ENCODE results near the gene KRT6C. TPM values are rescaled to one million over a fixed set of nuclear protein-coding genes. Genes with fewer than 3 reads are reported as not detected.

KRT6C gene
- total RNA-seq, 2 experiments from 2014 or later = not detected

DNA sequence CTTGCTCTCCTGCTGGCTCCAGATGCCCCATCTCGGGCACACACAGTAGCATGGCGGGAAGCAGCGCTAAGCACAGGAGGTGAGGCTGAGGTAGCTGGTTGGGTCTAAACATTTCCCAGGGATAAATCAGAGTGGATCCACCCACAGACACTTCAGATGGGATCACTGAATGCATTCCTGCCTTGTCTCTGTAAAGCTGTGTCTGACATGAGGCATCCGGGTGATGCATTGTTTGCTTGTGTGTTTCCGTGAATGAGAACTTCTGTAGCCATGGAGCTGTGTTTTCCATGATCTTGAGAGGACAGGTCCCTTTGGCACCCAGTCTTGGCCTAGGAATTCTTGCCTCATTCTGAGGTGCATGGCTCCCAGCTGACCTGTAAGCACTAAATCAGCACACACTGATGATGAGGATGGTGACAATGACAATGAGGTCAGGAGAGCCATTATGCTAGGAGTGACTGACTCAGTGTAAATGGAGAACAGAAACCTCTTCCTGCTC lies 32.7 kb downstream of the KRT6C start:
- ATAC-seq (no peak), DNase-seq (no peak)
- Mint-ChIP-seq H3K4me3 (no peak overlapping the region), H3K27me3 (peaks cover 54% of the 10 kb centered on the region), H3K36me3 (no peaks in the 10 kb centered on the region), H3K27ac (no peak overlapping the region), H3K9me3 (ENCODE audit: low read depth) (no peaks in the 10 kb centered on the region), H3K4me1 (no peaks in the 10 kb centered on the region)
- CTCF ChIA-PET = no interaction called here

DNA sequence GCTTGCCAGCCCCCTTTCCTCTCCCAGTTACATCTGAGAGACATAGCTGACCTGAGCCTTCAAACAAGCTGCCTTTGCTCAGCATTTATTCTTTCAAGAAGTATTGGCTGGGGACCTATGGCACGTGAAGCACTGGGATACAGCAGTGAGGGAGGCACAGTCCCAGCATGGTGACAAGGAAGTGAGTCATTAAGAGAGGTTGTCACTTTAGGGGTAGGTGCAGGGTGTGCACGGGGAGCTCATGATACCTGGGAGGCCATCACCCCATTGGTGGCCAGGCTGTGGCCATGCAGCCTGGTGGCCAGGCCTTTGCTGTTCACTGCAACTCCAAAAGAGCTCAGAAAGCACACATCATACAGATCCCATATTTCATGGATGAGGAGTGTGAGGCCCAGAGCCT lies 33.8 kb downstream of the KRT6C start:
- no peaks in the 10 kb centered on the region for H3K4me1 Mint-ChIP-seq
- no peak overlapping the region for H3K4me3 Mint-ChIP-seq
- H3K27ac Mint-ChIP-seq = no peak overlapping the region
- H3K36me3 Mint-ChIP-seq = no peaks in the 10 kb centered on the region
- peaks cover 51% of the 10 kb centered on the region for H3K27me3 Mint-ChIP-seq
- no peak for DNase-seq
- no peaks in the 10 kb centered on the region for H3K9me3 Mint-ChIP-seq (ENCODE audit: low read depth)
- CTCF ChIA-PET = no interaction called here
- no peak for ATAC-seq

DNA sequence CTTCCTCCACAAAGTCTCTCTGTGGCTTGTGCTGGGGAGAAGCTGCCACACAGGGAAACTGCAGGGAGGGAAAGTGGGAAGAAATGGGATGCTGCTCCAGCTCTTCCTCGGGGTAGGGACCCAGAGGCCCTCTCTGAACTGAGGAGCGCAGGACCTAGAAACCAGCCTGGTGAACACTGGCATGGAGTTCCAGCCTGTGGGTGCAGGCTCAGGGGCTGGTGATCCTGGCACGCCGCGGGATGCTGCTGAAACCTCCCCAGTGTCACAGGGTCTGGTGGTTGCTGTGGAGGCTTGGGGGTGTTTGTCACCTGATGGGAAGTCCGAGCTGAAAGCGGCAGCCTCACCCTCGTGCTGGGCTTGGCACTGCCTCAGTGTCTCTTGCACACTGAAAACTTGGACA lies 34.2 kb downstream of the KRT6C start:
- Mint-ChIP-seq H3K27ac (no peak overlapping the region), H3K36me3 (no peaks in the 10 kb centered on the region), H3K4me3 (no peak overlapping the region), H3K27me3 (peaks cover 47% of the 10 kb centered on the region), H3K4me1 (no peaks in the 10 kb centered on the region), H3K9me3 (ENCODE audit: low read depth) (no peaks in the 10 kb centered on the region)
- ATAC-seq = no peak
- CTCF ChIA-PET = no interaction called here
- no peak for DNase-seq

DNA sequence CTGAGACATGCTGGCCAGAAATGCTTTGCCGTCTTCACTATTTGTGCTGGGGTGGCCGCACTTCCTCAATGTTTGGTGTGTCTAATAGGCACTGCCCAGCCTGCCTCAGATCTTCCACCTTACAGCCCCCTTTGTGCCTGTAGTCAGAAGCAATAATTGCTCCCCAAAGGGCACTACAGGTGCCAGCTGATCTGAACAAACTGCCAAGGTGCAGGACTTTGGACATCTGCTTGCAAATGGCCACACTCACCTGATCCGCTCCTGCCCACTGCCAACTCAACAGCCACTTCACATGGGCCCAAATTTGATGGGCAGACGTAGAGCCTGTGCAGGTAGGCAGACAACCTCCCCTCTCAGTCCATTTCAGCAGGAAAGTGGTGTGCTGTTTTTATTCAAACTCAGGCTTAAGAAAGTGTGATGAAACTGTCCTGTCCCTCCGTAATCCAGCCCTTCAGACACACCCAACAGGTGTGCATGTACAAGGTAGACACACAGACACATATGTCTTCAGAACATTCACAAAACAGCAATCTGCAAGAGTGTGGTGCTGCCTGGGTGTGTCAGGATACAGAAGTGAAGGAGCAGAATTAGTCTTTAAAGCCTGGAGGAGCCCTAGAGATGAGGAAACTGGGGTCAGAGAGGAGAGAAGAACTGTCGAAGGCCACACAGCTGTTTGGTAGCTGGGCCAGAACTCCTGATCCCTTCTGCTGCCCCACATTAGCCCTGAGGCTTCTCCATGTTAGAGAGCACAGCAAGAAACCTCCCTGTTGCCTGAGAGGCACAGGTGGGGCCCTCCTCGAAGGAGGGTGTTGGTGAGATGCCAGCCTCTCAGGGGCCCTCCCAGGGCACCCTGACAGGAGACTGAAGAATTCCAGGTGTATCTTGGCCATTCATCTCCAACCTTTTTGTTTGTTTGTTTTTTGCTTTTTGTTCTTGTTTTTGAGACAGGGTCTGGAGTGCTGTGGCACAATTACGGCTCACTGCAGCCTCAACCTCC lies 35.0 kb downstream of the KRT6C start:
- no peaks in the 10 kb centered on the region for H3K36me3 Mint-ChIP-seq
- CTCF ChIA-PET = no interaction called here
- H3K9me3 Mint-ChIP-seq (ENCODE audit: low read depth) = no peaks in the 10 kb centered on the region
- H3K4me1 Mint-ChIP-seq = no peaks in the 10 kb centered on the region
- no peak for ATAC-seq
- no peak for DNase-seq
- no peak overlapping the region for H3K27ac Mint-ChIP-seq
- peaks cover 42% of the 10 kb centered on the region for H3K27me3 Mint-ChIP-seq
- no peak overlapping the region for H3K4me3 Mint-ChIP-seq

DNA sequence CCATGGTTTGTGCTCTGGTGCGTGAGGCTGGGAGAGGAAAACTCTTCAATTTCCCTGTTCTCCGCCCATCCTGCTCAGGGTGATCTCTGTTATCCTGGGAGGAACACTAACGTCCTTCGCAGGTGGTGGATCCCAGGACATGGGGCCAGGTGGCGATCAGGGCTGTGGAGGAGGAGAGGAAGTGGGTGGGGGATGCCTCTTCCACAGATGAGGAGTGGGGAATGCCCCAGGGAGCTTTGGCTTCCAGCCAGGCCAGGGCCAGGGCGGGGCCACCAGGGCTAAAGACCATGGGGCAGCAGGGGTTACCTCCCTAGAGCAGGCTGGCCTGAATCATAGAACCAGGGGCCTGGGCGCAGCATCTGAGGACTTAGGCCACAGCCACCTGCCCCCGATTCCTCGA lies 36.1 kb downstream of the KRT6C start:
- no peaks in the 10 kb centered on the region for H3K4me1 Mint-ChIP-seq
- no peaks in the 10 kb centered on the region for H3K36me3 Mint-ChIP-seq
- H3K9me3 Mint-ChIP-seq (ENCODE audit: low read depth) = no peaks in the 10 kb centered on the region
- H3K4me3 Mint-ChIP-seq = no peak overlapping the region
- ATAC-seq (no peak), DNase-seq (no peak)
- CTCF ChIA-PET = no interaction called here
- H3K27me3 Mint-ChIP-seq = peaks cover 35% of the 10 kb centered on the region
- H3K27ac Mint-ChIP-seq = no peak overlapping the region

DNA sequence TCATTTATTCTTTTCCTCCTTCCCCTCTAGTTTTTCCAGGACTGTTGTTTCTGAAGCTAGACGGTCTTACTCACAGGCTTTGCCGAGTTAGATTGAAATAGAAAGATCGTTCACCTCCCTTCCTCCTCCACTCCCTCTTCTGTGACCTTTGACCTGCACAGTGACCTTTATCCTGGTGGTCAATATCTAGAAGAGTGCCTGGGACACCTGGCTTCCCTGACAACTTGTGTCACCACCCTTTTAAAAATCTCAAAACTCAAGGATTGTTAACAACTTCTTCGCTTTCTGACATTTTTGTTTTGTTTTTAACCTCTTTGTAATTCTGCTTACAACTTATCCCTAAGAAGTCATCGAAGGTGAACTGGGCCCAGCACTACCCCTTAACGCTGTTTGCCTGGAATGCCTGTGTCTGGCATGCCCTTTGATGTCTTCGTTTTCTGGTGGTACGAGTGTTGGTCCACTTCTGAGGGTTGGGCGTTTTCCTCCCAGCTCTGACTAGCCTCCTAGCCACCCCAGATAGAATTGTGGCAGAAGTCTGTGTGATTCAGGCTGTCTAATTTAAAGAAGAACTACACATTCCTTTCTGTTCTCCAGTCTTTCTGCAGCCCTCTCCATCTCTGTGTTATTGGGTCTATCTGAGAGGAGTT lies 36.7 kb downstream of the KRT6C start:
- no peaks in the 10 kb centered on the region for H3K4me1 Mint-ChIP-seq
- H3K27ac Mint-ChIP-seq = no peak overlapping the region
- H3K36me3 Mint-ChIP-seq = no peaks in the 10 kb centered on the region
- DNase-seq (no peak), ATAC-seq (no peak)
- H3K4me3 Mint-ChIP-seq = no peak overlapping the region
- H3K27me3 Mint-ChIP-seq = peaks cover 33% of the 10 kb centered on the region
- no peaks in the 10 kb centered on the region for H3K9me3 Mint-ChIP-seq (ENCODE audit: low read depth)
- CTCF ChIA-PET = no interaction called here

DNA sequence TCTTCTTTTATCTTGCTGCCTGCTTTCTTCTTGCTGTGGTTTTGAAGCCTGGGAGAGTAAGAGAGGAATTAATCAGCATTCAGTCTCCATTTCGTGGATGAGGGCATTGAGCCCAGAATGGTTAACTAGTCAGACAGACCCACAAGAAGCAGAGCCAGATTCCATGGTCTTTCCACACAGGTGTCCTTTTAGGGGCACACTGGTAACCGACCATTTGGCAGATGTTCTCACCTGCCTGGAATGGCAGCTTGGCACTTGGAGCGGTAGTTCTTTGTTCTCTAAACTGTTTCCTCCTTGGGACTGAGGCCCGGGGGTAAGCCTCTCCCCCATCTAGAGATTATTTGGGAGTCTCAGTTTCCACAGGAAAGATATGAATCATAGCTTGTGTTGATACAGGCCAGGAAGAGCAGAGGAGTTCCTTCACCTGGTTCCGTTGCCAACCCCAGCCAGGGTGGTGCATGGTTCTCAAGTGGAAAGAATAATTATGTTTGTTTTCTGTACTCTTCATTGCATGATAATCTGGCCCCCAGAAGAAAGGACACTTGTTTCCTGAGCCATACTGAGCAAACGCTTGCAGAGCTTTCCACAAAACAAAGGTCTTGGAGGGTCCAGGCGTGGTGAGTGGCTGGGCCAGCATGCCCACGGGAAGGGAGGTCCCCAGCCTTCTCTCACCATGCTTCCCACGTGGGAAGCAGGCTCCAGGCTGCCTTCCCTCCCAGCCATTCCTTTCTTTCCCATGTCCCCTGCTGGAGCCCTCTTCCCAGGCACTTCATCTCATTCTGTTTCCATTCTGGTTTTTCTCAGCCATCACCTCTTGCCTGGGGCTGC lies 37.4 kb downstream of the KRT6C start:
- peaks cover 27% of the 10 kb centered on the region for H3K27me3 Mint-ChIP-seq
- CTCF ChIA-PET = no interaction called here
- no peak overlapping the region for H3K4me3 Mint-ChIP-seq
- no peaks in the 10 kb centered on the region for H3K4me1 Mint-ChIP-seq
- no peak for ATAC-seq
- no peaks in the 10 kb centered on the region for H3K36me3 Mint-ChIP-seq
- H3K27ac Mint-ChIP-seq = no peak overlapping the region
- DNase-seq = no peak
- H3K9me3 Mint-ChIP-seq (ENCODE audit: low read depth) = no peaks in the 10 kb centered on the region

DNA sequence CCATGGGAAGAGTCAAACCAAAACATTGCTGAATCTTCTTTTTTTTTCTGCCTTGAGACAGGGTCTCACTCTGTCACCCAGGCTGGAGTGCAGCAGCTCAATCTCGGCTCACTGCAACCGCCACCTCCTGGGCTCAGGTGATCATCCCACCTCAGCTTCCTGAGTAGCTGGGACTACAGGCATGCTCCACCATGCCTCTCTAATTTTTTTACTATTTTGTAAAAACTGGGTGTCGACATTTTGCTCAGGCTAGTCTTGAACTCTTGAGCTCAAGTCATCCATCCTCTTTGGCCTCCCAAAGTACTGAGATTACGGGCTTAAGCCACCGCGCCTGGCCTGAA lies 38.0 kb downstream of the KRT6C start:
- DNase-seq = no peak
- CTCF ChIA-PET = no interaction called here
- no peak overlapping the region for H3K4me3 Mint-ChIP-seq
- no peak overlapping the region for H3K27ac Mint-ChIP-seq
- no peak for ATAC-seq
- H3K36me3 Mint-ChIP-seq = no peaks in the 10 kb centered on the region
- H3K9me3 Mint-ChIP-seq (ENCODE audit: low read depth) = no peaks in the 10 kb centered on the region
- peaks cover 21% of the 10 kb centered on the region for H3K27me3 Mint-ChIP-seq
- no peaks in the 10 kb centered on the region for H3K4me1 Mint-ChIP-seq

DNA sequence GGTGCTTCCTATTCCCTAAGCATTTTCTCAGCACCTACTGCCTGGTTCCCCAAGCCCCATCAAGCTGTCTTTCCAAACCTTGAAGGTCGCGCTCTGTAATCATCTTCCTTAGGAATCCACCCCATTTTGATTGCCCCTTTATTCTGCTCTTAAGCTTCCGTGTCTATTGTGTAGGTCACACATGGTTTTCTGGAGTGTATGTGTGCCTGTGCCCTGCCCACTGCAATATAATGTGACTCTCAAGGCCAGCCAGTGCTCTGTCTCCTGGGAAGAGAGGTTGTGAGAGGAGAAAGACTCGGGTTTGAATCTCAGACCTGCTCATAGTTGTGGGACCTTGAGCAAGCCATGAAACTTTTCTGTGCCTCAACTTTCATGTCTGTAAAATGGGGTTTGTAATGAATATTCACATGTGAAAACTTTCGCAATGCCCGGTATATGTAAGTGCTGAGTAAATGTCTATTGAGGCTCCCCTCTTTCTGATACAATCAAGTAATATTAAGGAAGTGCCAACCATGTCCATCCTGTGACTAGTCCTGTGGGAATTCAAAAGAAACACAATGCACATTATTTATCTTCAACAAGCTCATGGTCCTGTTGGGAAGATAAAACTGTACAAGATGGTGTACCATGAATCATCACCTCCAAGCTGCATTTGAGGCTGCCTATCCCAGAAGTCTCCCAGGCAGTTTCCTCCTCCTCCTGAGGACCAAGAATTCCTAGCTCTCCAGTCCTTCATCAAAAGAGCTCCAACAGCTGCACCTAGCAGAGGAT lies 38.7 kb downstream of the KRT6C start:
- DNase-seq (no peak), ATAC-seq (no peak)
- no peak overlapping the region for H3K27ac Mint-ChIP-seq
- peaks cover 23% of the 10 kb centered on the region for H3K27me3 Mint-ChIP-seq
- CTCF ChIA-PET = no interaction called here
- no peak overlapping the region for H3K4me3 Mint-ChIP-seq
- no peaks in the 10 kb centered on the region for H3K36me3 Mint-ChIP-seq
- no peaks in the 10 kb centered on the region for H3K9me3 Mint-ChIP-seq (ENCODE audit: low read depth)
- H3K4me1 Mint-ChIP-seq = no peaks in the 10 kb centered on the region

DNA sequence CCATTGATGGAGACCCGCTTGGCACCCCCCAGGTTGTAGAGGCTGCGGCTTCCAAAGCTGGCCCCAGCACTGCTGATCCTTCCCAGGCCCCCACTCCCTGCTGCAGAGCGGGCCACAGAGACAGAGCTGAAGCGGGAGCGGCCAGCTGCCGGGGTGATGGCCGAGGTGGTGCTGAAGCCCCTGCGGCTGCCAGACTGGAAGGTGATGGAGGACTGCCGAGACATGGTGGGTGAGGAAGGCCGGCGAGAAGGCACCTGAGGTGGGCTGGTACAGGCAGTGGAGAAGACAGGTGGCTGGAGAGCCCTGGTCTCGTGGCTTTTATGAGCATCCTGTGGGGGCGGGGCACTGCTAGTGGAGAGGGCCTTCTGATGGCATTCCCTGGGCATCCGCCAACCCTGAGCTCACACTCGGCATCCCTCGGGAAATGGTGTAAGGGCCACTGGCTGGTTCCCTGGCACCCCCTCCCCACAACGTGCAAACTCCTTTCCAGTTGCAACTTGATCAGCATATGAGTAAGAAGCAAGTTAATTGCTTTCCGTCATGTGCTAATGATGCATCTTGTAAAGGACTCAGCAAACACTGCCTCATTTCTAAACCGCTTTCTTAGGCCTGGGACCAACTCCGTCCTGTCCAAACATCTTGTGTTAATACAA lies 39.4 kb downstream of the KRT6C start, which contains the start of gene KRT75:
Gene KRT75, minus strand, starts transcription at position 291 of the 653 bp plus-strand sequence. Its CDS starts 67 bp downstream, at position 224.
- CTCF ChIA-PET = interaction anchor here (0.7 kb wide), 1 partner anchor 1818 kb away, joined by 3 read pairs; no protein-coding TSS in a partner anchor
- DNase-seq (no peak), ATAC-seq (no peak)
- Mint-ChIP-seq H3K4me3 (no peak within 1 kb of the TSS), H3K9me3 (ENCODE audit: low read depth) (no peaks in the 10 kb centered on the region), H3K36me3 (no peaks in the 10 kb centered on the region), H3K27ac (no peak within 1 kb of the TSS), H3K4me1 (no peaks in the 10 kb centered on the region), H3K27me3 (peaks cover 25% of the 10 kb centered on the region)

DNA sequence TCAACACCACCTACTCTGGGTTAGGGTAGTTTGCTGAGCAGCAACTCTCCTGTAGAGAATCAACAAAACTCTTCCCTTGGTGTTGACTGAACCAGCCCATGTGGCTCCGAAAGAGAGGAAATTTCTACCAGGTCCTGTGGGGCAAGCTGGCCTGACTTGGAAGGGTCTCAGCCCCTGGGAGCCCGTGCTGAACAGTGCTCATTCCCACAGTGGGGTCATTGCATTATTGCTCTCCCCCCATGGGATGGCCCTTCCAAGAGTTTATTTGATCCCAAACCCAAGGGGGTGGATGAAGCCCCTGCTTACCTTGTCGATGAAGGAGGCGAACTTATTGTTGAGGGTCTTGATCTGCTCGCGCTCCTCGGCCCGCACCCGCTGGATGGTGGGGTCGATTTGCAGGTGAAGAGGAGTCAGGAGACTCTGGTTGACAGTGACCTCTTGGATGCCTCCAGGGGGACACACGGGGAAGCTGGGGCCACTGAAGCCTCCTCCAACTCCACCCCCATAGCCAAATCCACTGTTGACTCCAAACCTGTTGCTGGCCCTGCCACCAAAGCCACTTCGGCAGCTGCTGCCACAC lies 40.0 kb downstream of the KRT6C start:
- Mint-ChIP-seq H3K9me3 (ENCODE audit: low read depth) (no peaks in the 10 kb centered on the region), H3K4me3 (no peak overlapping the region), H3K27ac (no peak overlapping the region), H3K36me3 (no peaks in the 10 kb centered on the region), H3K4me1 (no peaks in the 10 kb centered on the region), H3K27me3 (peaks cover 31% of the 10 kb centered on the region)
- DNase-seq (no peak), ATAC-seq (no peak)
- CTCF ChIA-PET = interaction anchor here (0.7 kb wide), 1 partner anchor 1819 kb away, joined by 3 read pairs; no protein-coding TSS in a partner anchor

DNA sequence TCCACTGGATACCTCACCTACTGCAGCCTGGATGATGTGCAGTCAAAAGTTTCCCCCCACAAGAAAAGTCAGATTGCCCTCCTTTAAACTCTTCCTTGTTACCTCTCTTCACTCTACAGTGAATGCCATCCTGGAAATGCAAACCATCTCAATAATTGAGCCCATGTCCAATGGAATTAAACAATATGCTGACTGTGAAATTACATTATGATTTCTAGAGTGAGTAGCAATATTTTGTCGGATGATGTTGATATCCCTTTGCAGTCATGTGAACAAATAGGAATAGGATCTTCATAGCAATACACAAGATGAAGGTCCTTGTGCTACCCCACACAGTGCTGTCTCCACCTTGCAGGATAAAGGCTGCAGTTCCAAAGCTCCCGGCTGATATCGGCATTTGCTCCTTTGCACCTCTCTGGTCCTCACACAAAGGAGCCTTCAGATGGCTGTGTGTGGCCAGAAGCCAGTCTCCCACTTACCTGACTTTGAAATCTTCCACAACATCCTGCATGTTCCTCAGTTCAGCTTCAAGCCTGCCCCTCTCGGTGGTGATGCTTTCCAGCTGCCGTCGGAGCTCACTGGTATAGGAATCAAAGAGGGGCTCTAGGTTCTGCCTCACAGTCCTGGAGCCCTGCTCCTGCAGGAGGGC lies 40.9 kb downstream of the KRT6C start:
- no peak for ATAC-seq
- H3K4me1 Mint-ChIP-seq = no peaks in the 10 kb centered on the region
- no peak overlapping the region for H3K4me3 Mint-ChIP-seq
- no peaks in the 10 kb centered on the region for H3K9me3 Mint-ChIP-seq (ENCODE audit: low read depth)
- no peak overlapping the region for H3K27ac Mint-ChIP-seq
- H3K27me3 Mint-ChIP-seq = peaks cover 35% of the 10 kb centered on the region
- no peak for DNase-seq
- H3K36me3 Mint-ChIP-seq = no peaks in the 10 kb centered on the region
- CTCF ChIA-PET = no interaction called here
